ENCODE results near the gene CADM2. TPM values are rescaled to one million over a fixed set of nuclear protein-coding genes. Genes with fewer than 3 reads are reported as not detected.
"Not testable (repeated sequence)": the region's sequence is repeated elsewhere in the genome, so short reads cannot be mapped to it uniquely, and the experiment has no call there.

The CADM2 gene
- 3.5 and 4.2 TPM in 2 replicates for total RNA-seq
- long read RNA-seq: 0 reads

DNA sequence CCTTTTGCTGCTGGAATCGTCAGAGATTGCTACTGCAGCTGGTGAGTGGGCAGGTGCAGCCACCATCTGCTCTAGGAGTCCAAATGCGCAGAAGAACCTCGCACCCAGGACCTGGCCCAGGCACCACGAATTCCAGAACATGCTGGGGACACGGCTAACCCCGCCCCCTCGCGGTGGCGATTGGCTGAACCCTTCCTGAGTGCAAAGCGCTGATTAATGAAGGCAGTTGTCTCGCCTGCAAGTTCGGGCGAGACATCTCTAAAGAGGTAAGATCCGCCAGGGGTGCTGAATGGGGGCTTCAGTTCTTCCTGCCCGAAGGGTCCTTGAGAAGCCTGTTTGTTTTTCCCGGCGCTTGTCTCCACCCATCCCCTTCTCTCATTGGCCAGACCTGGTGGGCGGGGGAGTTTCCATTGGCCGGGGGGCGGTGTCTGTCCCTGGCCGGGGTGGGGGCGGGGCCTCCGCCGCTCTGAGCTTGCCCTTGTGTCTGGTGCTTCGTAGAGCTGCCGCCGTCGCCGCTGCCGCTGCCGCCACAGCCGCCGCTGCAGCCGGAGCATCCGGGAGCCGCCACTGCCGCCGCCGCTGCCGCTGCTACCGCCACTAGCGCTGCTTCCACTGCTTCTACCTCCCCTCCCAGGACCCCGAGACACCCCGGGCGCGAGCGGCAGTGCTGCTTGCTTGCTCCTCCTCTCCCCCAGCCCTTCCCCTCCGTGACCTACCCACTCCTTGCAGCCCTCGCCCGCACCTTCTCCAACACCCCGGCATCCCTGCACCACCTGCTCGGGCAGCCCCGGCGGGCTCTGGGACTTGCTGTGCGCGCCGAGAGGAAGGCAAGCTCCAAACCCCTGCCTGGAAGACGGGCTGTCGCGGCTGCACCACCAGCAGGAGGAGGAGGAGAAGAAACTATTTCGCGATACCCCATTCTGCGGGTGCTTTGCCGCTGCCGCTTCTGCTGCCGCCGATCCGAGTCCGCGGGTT, at the start of gene CADM2:
Gene CADM2 (plus strand): TSS at position 495 of the 975 bp plus-strand sequence.
- TF ChIP-seq, protein P1, sequence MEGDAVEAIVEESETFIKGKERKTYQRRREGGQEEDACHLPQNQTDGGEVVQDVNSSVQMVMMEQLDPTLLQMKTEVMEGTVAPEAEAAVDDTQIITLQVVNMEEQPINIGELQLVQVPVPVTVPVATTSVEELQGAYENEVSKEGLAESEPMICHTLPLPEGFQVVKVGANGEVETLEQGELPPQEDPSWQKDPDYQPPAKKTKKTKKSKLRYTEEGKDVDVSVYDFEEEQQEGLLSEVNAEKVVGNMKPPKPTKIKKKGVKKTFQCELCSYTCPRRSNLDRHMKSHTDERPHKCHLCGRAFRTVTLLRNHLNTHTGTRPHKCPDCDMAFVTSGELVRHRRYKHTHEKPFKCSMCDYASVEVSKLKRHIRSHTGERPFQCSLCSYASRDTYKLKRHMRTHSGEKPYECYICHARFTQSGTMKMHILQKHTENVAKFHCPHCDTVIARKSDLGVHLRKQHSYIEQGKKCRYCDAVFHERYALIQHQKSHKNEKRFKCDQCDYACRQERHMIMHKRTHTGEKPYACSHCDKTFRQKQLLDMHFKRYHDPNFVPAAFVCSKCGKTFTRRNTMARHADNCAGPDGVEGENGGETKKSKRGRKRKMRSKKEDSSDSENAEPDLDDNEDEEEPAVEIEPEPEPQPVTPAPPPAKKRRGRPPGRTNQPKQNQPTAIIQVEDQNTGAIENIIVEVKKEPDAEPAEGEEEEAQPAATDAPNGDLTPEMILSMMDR (conservative IDR thresholded peaks at IDR 0.05): peak; percentile 37
- Mint-ChIP-seq H3K4me3 (peak within 1 kb of the TSS; percentile 80), H3K9me3 (no peaks in the 10 kb centered on the region), H3K27me3 (ENCODE audit: low read depth) (peaks cover 77% of the 10 kb centered on the region), H3K36me3 (ENCODE audit: low read depth) (no peaks in the 10 kb centered on the region), H3K27ac (ENCODE audit: unreplicated experiment) (peak within 1 kb of the TSS; percentile 44), H3K4me1 (peaks cover 32% of the 10 kb centered on the region)
- DNase-seq (ENCODE audit: low read depth, low spot score): peak; percentile 83

DNA sequence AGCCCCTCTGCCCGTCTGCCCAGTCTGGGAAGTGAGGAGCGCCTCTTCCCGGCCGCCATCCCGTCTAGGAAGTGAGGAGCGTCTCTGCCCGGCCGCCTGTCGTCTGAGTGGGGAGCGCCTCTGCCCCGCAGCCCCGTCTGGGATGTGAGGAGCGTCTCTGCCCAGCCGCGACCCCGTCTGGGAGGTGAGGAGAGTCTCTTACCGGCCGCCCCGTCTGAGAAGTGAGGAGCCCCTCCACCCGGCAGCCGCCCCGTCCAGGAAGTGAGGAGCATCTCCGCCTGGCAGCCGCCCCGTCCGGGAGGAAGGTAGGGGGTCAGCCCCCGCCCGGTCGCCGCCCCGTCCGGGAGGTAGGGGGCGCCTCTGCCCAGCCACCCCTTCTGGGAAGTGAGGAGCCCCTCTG, 40.2 kb upstream of the CADM2 start:
- H3K4me1 Mint-ChIP-seq; H3K36me3 Mint-ChIP-seq (ENCODE audit: low read depth); DNase-seq (ENCODE audit: low read depth, low spot score); H3K9me3 Mint-ChIP-seq; H3K4me3 Mint-ChIP-seq; H3K27ac Mint-ChIP-seq (ENCODE audit: unreplicated experiment); H3K27me3 Mint-ChIP-seq (ENCODE audit: low read depth): not testable (repeated sequence)

DNA sequence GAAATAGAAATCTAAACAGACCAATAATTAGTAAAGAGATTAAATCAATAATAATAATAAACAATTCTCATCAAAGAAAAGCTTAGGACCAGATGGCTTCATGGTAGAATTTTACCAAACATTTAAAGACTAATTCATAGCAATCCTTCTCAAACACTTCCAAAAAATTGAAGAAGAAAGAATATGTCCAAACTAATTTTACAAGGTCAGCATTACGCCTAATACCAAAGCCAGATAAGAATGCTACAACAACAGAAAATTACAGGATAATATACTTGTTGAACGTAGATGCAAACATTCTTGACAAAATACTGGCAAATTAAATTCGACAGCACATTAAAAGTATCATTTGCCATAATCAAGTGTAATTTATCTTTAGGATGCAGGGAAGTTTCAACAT, 36.1 kb upstream of the CADM2 start:
- no peaks in the 10 kb centered on the region for H3K4me1 Mint-ChIP-seq
- H3K9me3 Mint-ChIP-seq: peaks cover 3% of the 10 kb centered on the region
- TF ChIP-seq, protein P1 (conservative IDR thresholded peaks at IDR 0.05): no peak
- peaks cover 3% of the 10 kb centered on the region for H3K36me3 Mint-ChIP-seq (ENCODE audit: low read depth)
- H3K4me3 Mint-ChIP-seq: no peak overlapping the region
- H3K27me3 Mint-ChIP-seq (ENCODE audit: low read depth): no peaks in the 10 kb centered on the region
- no peak for DNase-seq (ENCODE audit: low read depth, low spot score)
- H3K27ac Mint-ChIP-seq (ENCODE audit: unreplicated experiment): no peak overlapping the region

DNA sequence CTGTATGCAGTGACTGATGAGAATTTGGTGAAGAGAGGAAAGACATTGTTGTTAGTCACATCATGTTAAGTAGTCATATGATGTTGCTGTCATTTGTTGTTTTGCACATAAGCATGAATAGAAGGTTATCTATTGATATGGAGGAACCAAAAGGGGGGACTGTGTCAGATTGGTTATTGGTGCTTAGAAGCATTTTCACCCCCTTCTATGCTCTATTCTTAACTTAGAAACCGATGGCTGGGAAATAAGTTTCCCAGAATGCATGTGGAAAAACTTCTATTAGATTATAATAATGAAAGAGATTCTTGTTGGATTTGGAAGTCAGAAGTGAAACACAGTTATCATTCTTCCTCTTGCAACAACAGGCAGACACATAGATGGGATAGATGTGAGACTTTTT, 33.2 kb upstream of the CADM2 start:
- TF ChIP-seq, protein P1 (conservative IDR thresholded peaks at IDR 0.05): no peak
- Mint-ChIP-seq H3K27ac (ENCODE audit: unreplicated experiment) (no peak overlapping the region), H3K27me3 (ENCODE audit: low read depth) (no peaks in the 10 kb centered on the region), H3K4me3 (no peak overlapping the region), H3K36me3 (ENCODE audit: low read depth) (no peaks in the 10 kb centered on the region), H3K4me1 (no peaks in the 10 kb centered on the region), H3K9me3 (no peaks in the 10 kb centered on the region)
- no peak for DNase-seq (ENCODE audit: low read depth, low spot score)

DNA sequence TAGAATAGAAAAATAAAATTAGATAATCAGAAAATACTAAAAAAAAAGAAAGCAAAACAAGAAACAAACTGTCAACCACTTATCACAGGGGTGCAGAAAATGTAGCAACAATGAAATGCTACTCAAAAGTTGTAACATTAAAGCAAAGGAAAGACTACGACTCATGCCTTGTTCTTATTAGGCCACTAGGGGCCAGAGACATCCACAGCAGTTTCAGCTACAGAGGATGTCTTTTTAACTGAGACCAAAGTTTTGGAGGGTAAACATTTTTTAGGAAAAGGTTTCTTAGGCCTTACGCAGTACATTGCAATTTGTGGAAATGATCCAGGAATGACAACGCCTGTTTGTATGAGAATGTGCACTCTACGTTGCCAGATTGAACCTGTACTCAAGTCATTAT, 15.4 kb upstream of the CADM2 start:
- TF ChIP-seq, protein P1 (conservative IDR thresholded peaks at IDR 0.05): peak; percentile 58
- H3K4me1 Mint-ChIP-seq: no peaks in the 10 kb centered on the region
- H3K4me3 Mint-ChIP-seq: no peak overlapping the region
- H3K36me3 Mint-ChIP-seq (ENCODE audit: low read depth): no peaks in the 10 kb centered on the region
- peaks cover 2% of the 10 kb centered on the region for H3K27me3 Mint-ChIP-seq (ENCODE audit: low read depth)
- H3K9me3 Mint-ChIP-seq: no peaks in the 10 kb centered on the region
- H3K27ac Mint-ChIP-seq (ENCODE audit: unreplicated experiment): no peak overlapping the region
- no peak for DNase-seq (ENCODE audit: low read depth, low spot score)

DNA sequence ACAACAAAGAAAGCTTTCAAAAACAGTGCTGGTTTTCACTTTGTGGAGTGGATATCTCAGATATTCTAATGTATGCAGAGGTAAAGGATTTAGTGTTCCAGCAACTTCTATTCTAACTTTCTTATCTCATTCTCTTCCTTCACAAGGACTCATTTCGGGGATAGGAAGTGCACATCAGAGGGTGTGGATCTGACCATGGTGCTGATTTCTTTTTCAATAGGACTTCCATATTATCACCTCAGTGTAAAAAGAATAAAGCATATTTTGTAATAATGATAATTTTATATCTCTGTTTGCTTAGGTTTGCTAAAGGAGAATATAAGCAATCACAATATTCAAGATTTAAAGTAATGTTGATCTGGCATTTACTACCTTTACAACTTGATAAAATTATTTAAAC, 12.5 kb upstream of the CADM2 start:
- TF ChIP-seq, protein P1 (conservative IDR thresholded peaks at IDR 0.05): no peak
- no peak for DNase-seq (ENCODE audit: low read depth, low spot score)
- peaks cover 1% of the 10 kb centered on the region for H3K9me3 Mint-ChIP-seq
- no peaks in the 10 kb centered on the region for H3K36me3 Mint-ChIP-seq (ENCODE audit: low read depth)
- no peak overlapping the region for H3K27ac Mint-ChIP-seq (ENCODE audit: unreplicated experiment)
- H3K27me3 Mint-ChIP-seq (ENCODE audit: low read depth): peaks cover 2% of the 10 kb centered on the region
- no peaks in the 10 kb centered on the region for H3K4me1 Mint-ChIP-seq
- H3K4me3 Mint-ChIP-seq: no peak overlapping the region
